K562 (cell line): ENCODE results near the gene PTPRR. TPM values are rescaled to one million over a fixed set of nuclear protein-coding genes. Genes with fewer than 3 reads are reported as not detected.
A peak's percentile ranks its signal among the peaks of the same experiment; 100 is the strongest.

Experiments used
- ARHGAP35 ChIP-seq: fragments of 450-650 bp; IDR thresholded peaks from 2 replicates; pipeline ENCODE4 v1.6.1; 2018; ENCODE audit not compliant: partially characterized antibody
- EWSR1 ChIP-seq: fragments of 450-650 bp; IDR thresholded peaks from 2 replicates; pipeline ENCODE4 v1.6.1; 2018; ENCODE audit warnings: borderline replicate concordance, mild to moderate bottlenecking, low read depth, moderate library complexity; ENCODE audit not compliant: partially characterized antibody
- GTF2E2 ChIP-seq: fragments of 200-800 bp; sonication (Bioruptor generic); IDR thresholded peaks from 2 replicates; pipeline ENCODE4 v1.6.1; 2016; ENCODE audit warnings: missing genetic modification characterization, missing compliant biosample characterization
- HDAC6 ChIP-seq: IDR thresholded peaks from 2 replicates; pipeline ENCODE4 v1.6.1; 2012; ENCODE audit warnings: low read depth, mild to moderate bottlenecking, control low read depth, inconsistent platforms, low read length, moderate library complexity
- HDAC8 ChIP-seq: fragments of 450-650 bp; IDR thresholded peaks from 2 replicates; pipeline ENCODE4 v1.6.1; 2016; ENCODE audit warnings: mild to moderate bottlenecking, missing genetic modification characterization, moderate library complexity, missing compliant biosample characterization
- IFI16 ChIP-seq: fragments of 250-450 bp; sonication (Bioruptor Pico); IDR thresholded peaks from 2 replicates; pipeline ENCODE4 v2.1.2; 2022; ENCODE audit warnings: mild to moderate bottlenecking, inconsistent platforms
- JUND ChIP-seq, 2 experiments: IDR thresholded peaks; 2 replicates in 1 of 2; 3 replicates in 1 of 2; pipeline ENCODE4 v1.6.1; 2011; ENCODE audit warnings: borderline replicate concordance in 2 of 2, low read depth in 2 of 2, low read length in 2 of 2, improper control_type of control experiment in 1 of 2, missing biosample characterization in 1 of 2, missing genetic modification characterization in 1 of 2, missing genetic modification reagents in 1 of 2
- PHB ChIP-seq: fragments of 250-450 bp; sonication (Bioruptor Pico); IDR thresholded peaks from 2 replicates; pipeline ENCODE4 v1.5.0; 2021
- PML ChIP-seq: IDR thresholded peaks from 2 replicates; pipeline ENCODE4 v1.6.1; 2012; ENCODE audit warnings: low read length, inconsistent platforms
- PTRF ChIP-seq: fragments of 450-650 bp; IDR thresholded peaks from 2 replicates; pipeline ENCODE4 v1.6.1; 2016; ENCODE audit warnings: mild to moderate bottlenecking, missing genetic modification characterization, missing compliant biosample characterization
- PURB ChIP-seq: sonication (generic); formaldehyde crosslinking; IDR thresholded peaks from 2 replicates; pipeline ENCODE4 v1.9.0; 2021; ENCODE audit warnings: low read depth, mild to moderate bottlenecking, missing genetic modification reagents
- RBFOX2 ChIP-seq: fragments of 200-400 bp; formaldehyde crosslinking; IDR thresholded peaks from 2 replicates; pipeline ENCODE4 v1.6.1; 2017; ENCODE audit warnings: low read depth, mild to moderate bottlenecking, low read length, moderate library complexity
- SNRNP70 ChIP-seq: fragments of 200-400 bp; formaldehyde crosslinking; optimal IDR thresholded peaks from 2 replicates; pipeline ENCODE3; 2017; ENCODE audit warnings: low read depth, low read length
- SRSF9 ChIP-seq: fragments of 200-400 bp; formaldehyde crosslinking; IDR thresholded peaks from 2 replicates; pipeline ENCODE4 v1.6.1; 2017; ENCODE audit warnings: low read depth, low read length, borderline replicate concordance
- TEAD2 ChIP-seq: fragments of 450-650 bp; IDR thresholded peaks from 2 replicates; pipeline ENCODE4 v1.6.1; 2016; ENCODE audit warnings: missing genetic modification characterization, control low read depth, missing compliant biosample characterization
- ZNF24 ChIP-seq: fragments of 450-650 bp; IDR thresholded peaks from 2 replicates; pipeline ENCODE4 v1.6.1; 2016
- ZNF589 ChIP-seq: fragments of 200-800 bp; sonication (Bioruptor generic); IDR thresholded peaks from 2 replicates; pipeline ENCODE4 v1.6.1; 2016; ENCODE audit warnings: low read depth, missing genetic modification characterization, missing compliant biosample characterization
- ZSCAN29 ChIP-seq: fragments of 450-650 bp; IDR thresholded peaks from 2 replicates; pipeline ENCODE4 v1.6.1; 2017
- polyA plus RNA-seq, 8 experiments: library from polyadenylated mRNA; depleted of rRNA in 4 of 8; stranded (reverse) in 5 of 8; unstranded in 3 of 8; fragments of >200 nt; fragmentation: Nextera tagmentation in 2 of 8; fragmentation: Illumina TruSeq in 1 of 8; extraction: Ambion mirVana in 2 of 8; extraction: Trizol in 1 of 8; gene quantifications; 2 replicates each; pipeline versions ENCODE4 v1.2.1 to v1.2.3, GENCODE V29; 2011 to 2014; ENCODE audit warnings: inconsistent platforms in 1 of 8, missing spikeins in 1 of 8
- total RNA-seq, 7 experiments: library from RNA; depleted of rRNA in 6 of 7; stranded (reverse); fragments of >200 nt in 6 of 7; fragmentation: Illumina TruSeq in 2 of 7; extraction: Trizol in 2 of 7; gene quantifications; 2 replicates each; pipeline versions ENCODE4 v1.2.1 to v1.2.3, GENCODE V29; 2011 to 2021; ENCODE audit warnings: low replicate concordance in 1 of 7
- TF ChIP-seq, protein P1 (sequence below): fragments of 250-450 bp; sonication (Bioruptor Pico); IDR thresholded peaks from 2 replicates; pipeline ENCODE4 v1.8.0; 2021; ENCODE audit warnings: borderline replicate concordance, mild to moderate bottlenecking, moderate library complexity; ENCODE audit not compliant: poor library complexity, severe bottlenecking
- TF ChIP-seq, protein P2 (sequence below): fragments of 150-350 bp; conservative IDR thresholded peaks from 2 replicates; pipeline ENCODE4 v1.6.1; 2014; ENCODE audit warnings: low read length
- TF ChIP-seq, protein P3 (sequence below): fragments of 200-400 bp; formaldehyde crosslinking; IDR thresholded peaks from 2 replicates; pipeline ENCODE4 v1.6.1; 2017; ENCODE audit warnings: mild to moderate bottlenecking, low read depth, low read length, moderate library complexity
- TF ChIP-seq, protein P4 (sequence below): fragments of 250-450 bp; sonication (Bioruptor Pico); IDR thresholded peaks from 2 replicates; pipeline ENCODE4 v1.5.0; 2021

Gene PTPRR
- total and polyA plus RNA-seq, 9 of the 15 experiments (the other 6 are each of a cell fraction or from before 2014, with no cell fraction given) = 6.6 to 41.7 (median 12.3) TPM

DNA sequence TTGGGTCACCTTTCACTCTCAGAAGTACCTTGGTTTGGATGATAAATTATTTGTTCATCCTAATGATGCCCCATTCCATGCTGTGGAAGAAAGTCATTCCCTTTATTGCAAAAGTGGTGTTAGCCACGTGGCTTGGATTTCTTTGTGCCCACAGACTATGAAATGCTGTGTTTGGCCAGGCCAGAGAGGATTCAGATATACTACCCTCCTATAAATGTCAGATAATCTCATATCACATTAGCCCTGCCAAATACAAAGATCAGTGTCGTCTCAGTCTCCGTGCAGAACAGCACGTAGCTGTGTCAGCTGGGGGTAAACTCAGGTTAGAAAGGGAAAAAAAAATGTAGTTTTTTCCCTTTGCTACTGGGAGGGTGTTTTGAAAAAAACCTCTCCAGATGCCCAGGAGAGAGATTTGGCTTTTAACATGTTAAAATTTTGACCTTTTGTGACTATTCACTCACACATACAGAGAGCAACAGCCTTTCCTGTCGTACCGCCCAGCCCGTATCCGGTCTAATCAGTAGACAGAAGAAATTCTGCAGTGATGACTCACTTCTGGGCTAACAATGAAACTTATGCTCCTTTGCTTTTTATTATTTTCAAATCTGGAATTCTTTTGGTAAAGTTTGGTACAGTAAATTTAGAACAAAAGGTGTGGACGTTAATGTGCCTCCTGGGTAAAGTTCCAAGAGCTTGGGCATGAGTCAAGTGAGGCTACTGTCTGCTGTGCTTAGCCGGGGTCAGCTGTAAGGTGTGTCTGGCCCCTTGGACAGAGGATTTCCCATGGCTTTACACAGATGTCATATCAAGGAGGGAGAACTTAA is 274.8 kb downstream of the PTPRR start (continued):
- TF ChIP-seq, protein P1, sequence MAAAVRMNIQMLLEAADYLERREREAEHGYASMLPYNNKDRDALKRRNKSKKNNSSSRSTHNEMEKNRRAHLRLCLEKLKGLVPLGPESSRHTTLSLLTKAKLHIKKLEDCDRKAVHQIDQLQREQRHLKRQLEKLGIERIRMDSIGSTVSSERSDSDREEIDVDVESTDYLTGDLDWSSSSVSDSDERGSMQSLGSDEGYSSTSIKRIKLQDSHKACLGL (CRISPR knock-in tag) = no peak
- TF ChIP-seq SNRNP70 = no peak
- TF ChIP-seq, protein P2, sequence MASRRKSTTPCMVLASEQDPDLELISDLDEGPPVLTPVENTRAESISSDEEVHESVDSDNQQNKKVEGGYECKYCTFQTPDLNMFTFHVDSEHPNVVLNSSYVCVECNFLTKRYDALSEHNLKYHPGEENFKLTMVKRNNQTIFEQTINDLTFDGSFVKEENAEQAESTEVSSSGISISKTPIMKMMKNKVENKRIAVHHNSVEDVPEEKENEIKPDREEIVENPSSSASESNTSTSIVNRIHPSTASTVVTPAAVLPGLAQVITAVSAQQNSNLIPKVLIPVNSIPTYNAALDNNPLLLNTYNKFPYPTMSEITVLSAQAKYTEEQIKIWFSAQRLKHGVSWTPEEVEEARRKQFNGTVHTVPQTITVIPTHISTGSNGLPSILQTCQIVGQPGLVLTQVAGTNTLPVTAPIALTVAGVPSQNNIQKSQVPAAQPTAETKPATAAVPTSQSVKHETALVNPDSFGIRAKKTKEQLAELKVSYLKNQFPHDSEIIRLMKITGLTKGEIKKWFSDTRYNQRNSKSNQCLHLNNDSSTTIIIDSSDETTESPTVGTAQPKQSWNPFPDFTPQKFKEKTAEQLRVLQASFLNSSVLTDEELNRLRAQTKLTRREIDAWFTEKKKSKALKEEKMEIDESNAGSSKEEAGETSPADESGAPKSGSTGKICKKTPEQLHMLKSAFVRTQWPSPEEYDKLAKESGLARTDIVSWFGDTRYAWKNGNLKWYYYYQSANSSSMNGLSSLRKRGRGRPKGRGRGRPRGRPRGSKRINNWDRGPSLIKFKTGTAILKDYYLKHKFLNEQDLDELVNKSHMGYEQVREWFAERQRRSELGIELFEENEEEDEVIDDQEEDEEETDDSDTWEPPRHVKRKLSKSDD = no peak
- TF ChIP-seq HDAC6 = no peak
- no peak for TF ChIP-seq SRSF9
- TF ChIP-seq, protein P3, sequence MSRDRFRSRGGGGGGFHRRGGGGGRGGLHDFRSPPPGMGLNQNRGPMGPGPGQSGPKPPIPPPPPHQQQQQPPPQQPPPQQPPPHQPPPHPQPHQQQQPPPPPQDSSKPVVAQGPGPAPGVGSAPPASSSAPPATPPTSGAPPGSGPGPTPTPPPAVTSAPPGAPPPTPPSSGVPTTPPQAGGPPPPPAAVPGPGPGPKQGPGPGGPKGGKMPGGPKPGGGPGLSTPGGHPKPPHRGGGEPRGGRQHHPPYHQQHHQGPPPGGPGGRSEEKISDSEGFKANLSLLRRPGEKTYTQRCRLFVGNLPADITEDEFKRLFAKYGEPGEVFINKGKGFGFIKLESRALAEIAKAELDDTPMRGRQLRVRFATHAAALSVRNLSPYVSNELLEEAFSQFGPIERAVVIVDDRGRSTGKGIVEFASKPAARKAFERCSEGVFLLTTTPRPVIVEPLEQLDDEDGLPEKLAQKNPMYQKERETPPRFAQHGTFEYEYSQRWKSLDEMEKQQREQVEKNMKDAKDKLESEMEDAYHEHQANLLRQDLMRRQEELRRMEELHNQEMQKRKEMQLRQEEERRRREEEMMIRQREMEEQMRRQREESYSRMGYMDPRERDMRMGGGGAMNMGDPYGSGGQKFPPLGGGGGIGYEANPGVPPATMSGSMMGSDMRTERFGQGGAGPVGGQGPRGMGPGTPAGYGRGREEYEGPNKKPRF = no peak
- no peak for TF ChIP-seq PURB
- no peak for TF ChIP-seq ARHGAP35
- TF ChIP-seq TEAD2 = peak; percentile 83
- peak; percentile 98 for TF ChIP-seq JUND (IDR thresholded peaks at IDR 0.05; ENCODE audit: borderline replicate concordance, low read depth, low read length)
- peak; percentile 97 for TF ChIP-seq JUND (tag; IDR thresholded peaks at IDR 0.05; ENCODE audit: borderline replicate concordance, low read depth, low read length)
- TF ChIP-seq ZNF24 = no peak
- no peak for TF ChIP-seq GTF2E2 (tag)
- no peak for TF ChIP-seq PHB (CRISPR knock-in tag)
- TF ChIP-seq PML = 0 out of 2 replicates have a peak, but pooled peaks have one; percentile 22
- TF ChIP-seq, protein P4, sequence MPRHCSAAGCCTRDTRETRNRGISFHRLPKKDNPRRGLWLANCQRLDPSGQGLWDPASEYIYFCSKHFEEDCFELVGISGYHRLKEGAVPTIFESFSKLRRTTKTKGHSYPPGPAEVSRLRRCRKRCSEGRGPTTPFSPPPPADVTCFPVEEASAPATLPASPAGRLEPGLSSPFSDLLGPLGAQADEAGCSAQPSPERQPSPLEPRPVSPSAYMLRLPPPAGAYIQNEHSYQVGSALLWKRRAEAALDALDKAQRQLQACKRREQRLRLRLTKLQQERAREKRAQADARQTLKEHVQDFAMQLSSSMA (CRISPR knock-in tag) = no peak
- TF ChIP-seq EWSR1 = no peak
- no peak for TF ChIP-seq HDAC8 (tag)
- no peak for TF ChIP-seq RBFOX2
- TF ChIP-seq ZNF589 = peak; percentile 62; the same call in 1 of the 2 replicates
- TF ChIP-seq PTRF (tag) = no peak
- TF ChIP-seq ZSCAN29 = no peak
- no peak for TF ChIP-seq IFI16 (CRISPR knock-in tag)
